Gastrocnemius medialis (tissue), 4 donors: ENCODE measurements around the gene WDR81. TPM values are rescaled to one million over a fixed set of nuclear protein-coding genes. Genes with fewer than 3 reads are reported as not detected.
A peak's percentile ranks its signal among the peaks of the same experiment; 100 is the strongest.
"Not testable (repeated sequence)": the region's sequence is repeated elsewhere in the genome, so short reads cannot be mapped to it uniquely, and the experiment has no call there.

Experiments
- ATAC-seq, 2 donors: fragments of 150-250 bp; one replicate each; pipeline ENCODE4 v1.9.1; 2016
- DNase-seq, 2 donors: peaks; one replicate each; pipeline ENCODE4 v3.0.0-alpha.2; 2019
- H3K27ac ChIP-seq, 4 donors: fragments of 200-600 bp; sonication (generic); 1 replicate in 1 of 4; 2 replicates in 3 of 4; pipeline ENCODE4 v1.5.1; 2016 to 2018; ENCODE audit warnings: mild to moderate bottlenecking in 2 of 4, moderate library complexity in 1 of 4
- H3K27me3 ChIP-seq, 3 donors: fragments of 200-600 bp; sonication (generic) in 2 of 3; 1 replicate in 1 of 3; 2 replicates in 2 of 3; pipeline versions ENCODE4 v1.5.1 to v1.6.0; 2016 to 2019; ENCODE audit warnings: mild to moderate bottlenecking in 1 of 3, moderate library complexity in 1 of 3
- H3K36me3 ChIP-seq, 2 donors: fragments of 200-600 bp; sonication (generic) in 1 of 2; one replicate each; pipeline ENCODE4 v1.5.1; 2017 to 2018
- H3K4me1 ChIP-seq, 2 donors: fragments of 200-600 bp; sonication (generic) in 1 of 2; one replicate each; pipeline ENCODE4 v1.5.1; 2016 to 2017; ENCODE audit warnings: mild to moderate bottlenecking in 2 of 2
- H3K4me3 ChIP-seq, 4 donors: fragments of 200-600 bp; sonication (generic) in 3 of 4; 1 replicate in 1 of 4; 2 replicates in 3 of 4; pipeline ENCODE4 v1.5.1; 2016 to 2019; ENCODE audit warnings: mild to moderate bottlenecking in 2 of 4
- H3K9me3 ChIP-seq, 3 donors: fragments of 200-600 bp; sonication (generic) in 2 of 3; 1 replicate in 1 of 3; 2 replicates in 2 of 3; pipeline ENCODE4 v1.5.1; 2016 to 2019
- CTCF ChIP-seq, 5 experiments: fragments of 450-650 bp in 3 of 5; fragments of 200-600 bp in 2 of 5; sonication (generic) in 2 of 5; IDR thresholded peaks in 4 of 5; conservative IDR thresholded peaks in 1 of 5; 1 replicate in 4 of 5; 2 replicates in 1 of 5; pipeline ENCODE4 v1.5.1; 2016 to 2019; ENCODE audit warnings: antibody characterized with exemption in 5 of 5, mild to moderate bottlenecking in 3 of 5, moderate library complexity in 3 of 5
- POLR2A ChIP-seq, 2 donors: fragments of 450-650 bp; IDR thresholded peaks; one replicate each; pipeline ENCODE4 v1.6.1; 2017; ENCODE audit warnings: antibody characterized with exemption in 2 of 2, mild to moderate bottlenecking in 2 of 2, moderate library complexity in 2 of 2
- in situ Hi-C, 4 donors: fragments of 200-750 bp; cut with MboI; loops; one replicate each; pipeline versions ENCODE4 v1.15.0 to v1.8.0; 2017; ENCODE audit warnings: low sequenced_read_pairs in 4 of 4
- intact Hi-C: fragments of 100-400 bp; cut with DNase I; formaldehyde crosslinking; loops from one replicate; pipeline ENCODE4 v1.15.1; 2023; ENCODE audit warnings: low total_unique reads
- total RNA-seq, 4 donors: library from RNA; depleted of rRNA; stranded (reverse); fragments of >200 nt; gene quantifications; one replicate each; pipeline versions ENCODE4 v1.1.0 to v1.2.3, GENCODE V29; 2016

WDR81 gene
- total RNA-seq, 4 donors from 2014 or later: 22.3 to 61.1 (median 42.7) TPM

GRCh38 chr17:1697681-1698080 lies 26.8 kb upstream of the WDR81 start:
- intact Hi-C loops: no loop called here
- H3K9me3 ChIP-seq: no peaks in the 10 kb centered on the region
- ATAC-seq: no peak
- H3K4me3 ChIP-seq: no peak overlapping the region
- TF ChIP-seq CTCF (IDR thresholded peaks at IDR 0.05 in 4 of 5, conservative IDR thresholded peaks at IDR 0.05 in 1 of 5) (no peak), POLR2A (IDR thresholded peaks at IDR 0.05) (no peak)
- in situ Hi-C loops: loop anchor here in 1 of 4 donors (25.0 kb wide), 1 partner anchor 340 kb away; the partner anchor contains the start of genes DPH1, OVCA2 and RTN4RL1
- H3K4me1 ChIP-seq: no peaks in the 10 kb centered on the region
- no peaks in the 10 kb centered on the region for H3K27me3 ChIP-seq
- H3K36me3 ChIP-seq: no peaks in the 10 kb centered on the region
- no peak for DNase-seq
- H3K27ac ChIP-seq: peak overlapping the region in 2 of 4 donors; percentile 16 to 42

DNA sequence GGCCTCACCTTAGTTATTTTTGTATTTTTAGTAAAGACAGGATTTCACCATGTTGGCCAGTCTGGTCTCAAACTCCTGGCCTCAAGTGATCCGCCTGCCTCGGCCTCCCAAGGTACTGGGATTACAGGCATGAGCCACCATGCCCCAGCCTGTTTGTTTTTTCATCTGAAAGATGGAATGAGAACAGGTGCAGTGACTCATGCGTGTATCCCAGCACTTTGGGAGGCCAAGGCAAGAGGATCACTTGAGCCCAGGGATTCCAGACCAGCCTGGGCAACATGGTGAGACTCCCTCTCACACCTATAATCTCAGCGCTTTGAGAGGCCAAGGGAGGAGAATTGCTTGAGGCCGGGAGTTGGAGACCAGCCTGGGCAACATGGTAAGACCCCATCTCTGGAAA lies 24.6 kb upstream of the WDR81 start:
- intact Hi-C loops, H3K36me3 ChIP-seq, ATAC-seq, H3K27ac ChIP-seq, H3K4me1 ChIP-seq, H3K4me3 ChIP-seq, H3K9me3 ChIP-seq, H3K27me3 ChIP-seq, DNase-seq: not testable (repeated sequence)
- in situ Hi-C loops: loop anchor here in 1 of 4 donors (25.0 kb wide), 1 partner anchor 337 kb away; the partner anchor contains the start of genes DPH1, OVCA2 and RTN4RL1

DNA sequence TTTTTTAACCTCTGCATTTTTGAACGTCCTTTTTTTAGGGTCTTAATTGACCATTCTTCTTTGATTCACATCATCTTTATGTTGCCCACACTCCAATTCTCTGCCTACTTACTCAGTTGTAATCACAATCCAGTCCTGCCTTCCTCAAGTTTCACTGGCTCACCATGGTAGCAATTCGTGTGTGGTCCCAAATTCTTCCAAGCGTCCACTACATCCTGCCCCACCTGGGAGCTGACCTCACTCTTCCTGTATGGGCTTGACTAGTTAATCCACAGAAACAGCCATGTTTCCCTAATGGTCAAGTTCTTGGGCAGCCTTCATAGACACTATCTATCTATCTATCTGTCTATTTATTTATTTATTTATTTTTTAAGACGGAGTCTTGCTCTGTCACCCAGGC lies 21.4 kb upstream of the WDR81 start:
- no peak overlapping the region for H3K4me3 ChIP-seq
- no peak for ATAC-seq
- intact Hi-C loops (no loop called here), in situ Hi-C loops (no loop called here)
- TF ChIP-seq CTCF (IDR thresholded peaks at IDR 0.05 in 4 of 5, conservative IDR thresholded peaks at IDR 0.05 in 1 of 5) (no peak), POLR2A (IDR thresholded peaks at IDR 0.05) (no peak)
- no peak for DNase-seq
- no peaks in the 10 kb centered on the region for H3K9me3 ChIP-seq
- no peaks in the 10 kb centered on the region for H3K4me1 ChIP-seq
- H3K36me3 ChIP-seq: no peaks in the 10 kb centered on the region
- H3K27me3 ChIP-seq: no peaks in the 10 kb centered on the region
- no peak overlapping the region for H3K27ac ChIP-seq

DNA sequence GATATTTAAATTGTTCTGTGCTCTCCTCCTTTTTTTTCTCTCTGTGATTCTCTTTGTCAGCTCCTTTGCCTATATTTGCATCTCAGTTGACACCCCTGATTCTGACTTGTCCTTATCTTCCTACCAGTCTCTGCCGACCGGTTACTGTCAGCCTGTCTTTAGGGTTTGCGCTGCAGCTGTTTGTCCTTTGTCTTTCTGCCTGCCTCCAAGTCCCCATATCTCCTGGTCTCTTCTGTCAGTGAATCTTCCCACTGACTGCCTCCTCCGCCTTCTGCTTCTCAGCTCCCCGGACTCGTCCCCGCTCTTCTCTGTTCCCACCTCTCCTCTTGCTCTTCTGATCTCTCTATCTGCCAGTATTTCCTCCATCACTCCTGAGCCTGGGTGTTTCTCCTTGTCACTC lies 19.5 kb upstream of the WDR81 start:
- Histone ChIP-seq H3K4me3 (no peak overlapping the region), H3K27ac (no peak overlapping the region), H3K27me3 (no peaks in the 10 kb centered on the region), H3K9me3 (no peaks in the 10 kb centered on the region), H3K36me3 (no peaks in the 10 kb centered on the region), H3K4me1 (peaks cover 0 to 7% of the 10 kb centered on the region in 2 donors)
- ATAC-seq (no peak), DNase-seq (no peak)
- in situ Hi-C loops (no loop called here), intact Hi-C loops (no loop called here)
- no peak for TF ChIP-seq POLR2A (IDR thresholded peaks at IDR 0.05)
- TF ChIP-seq CTCF (IDR thresholded peaks at IDR 0.05 in 4 of 5, conservative IDR thresholded peaks at IDR 0.05 in 1 of 5): no peak

GRCh38 chr17:1707107-1707506 lies 17.4 kb upstream of the WDR81 start:
- DNase-seq: no peak
- Histone ChIP-seq H3K4me3 (no peak overlapping the region), H3K9me3 (no peaks in the 10 kb centered on the region), H3K36me3 (peaks cover 0 to 7% of the 10 kb centered on the region in 2 donors), H3K4me1 (peaks cover 7 to 25% of the 10 kb centered on the region in 2 donors), H3K27me3 (no peaks in the 10 kb centered on the region), H3K27ac (no peak overlapping the region)
- intact Hi-C loops: no loop called here
- no peak for TF ChIP-seq CTCF (IDR thresholded peaks at IDR 0.05 in 4 of 5, conservative IDR thresholded peaks at IDR 0.05 in 1 of 5)
- no peak for TF ChIP-seq POLR2A (IDR thresholded peaks at IDR 0.05)
- no peak for ATAC-seq
- in situ Hi-C loops: no loop called here

- DNase-seq, intact Hi-C loops, in situ Hi-C loops, H3K4me3 ChIP-seq, ATAC-seq, H3K27me3 ChIP-seq, H3K9me3 ChIP-seq: not testable (repeated sequence)
- H3K36me3 ChIP-seq: peaks cover 0 to 25% of the 10 kb centered on the region in 2 donors
- peaks cover 23 to 43% of the 10 kb centered on the region in 2 donors for H3K4me1 ChIP-seq
- peak overlapping the region in 1 of 4 donors; percentile 99 for H3K27ac ChIP-seq
Observed at GRCh38 chr17:1708791-1709346, 15.6 kb upstream of the WDR81 start.
